ENCODE measurements around the gene GPR158.

- TF ChIP-seq CTCF (conservative IDR thresholded peaks at IDR 0.05; ENCODE audit: low read length) = no peak
- TF ChIP-seq EZH2phosphoT487 (IDR thresholded peaks at IDR 0.05; ENCODE audit: borderline replicate concordance, low read depth, low read length) = no peak
These were observed 207.4 kb downstream of the GPR158 start for GRCh38 chr10:25382029-25382810.

Measured in OCI-LY7 (cell line).